ENCODE measurements around the gene NANOS3.

Gene NANOS3

DNA sequence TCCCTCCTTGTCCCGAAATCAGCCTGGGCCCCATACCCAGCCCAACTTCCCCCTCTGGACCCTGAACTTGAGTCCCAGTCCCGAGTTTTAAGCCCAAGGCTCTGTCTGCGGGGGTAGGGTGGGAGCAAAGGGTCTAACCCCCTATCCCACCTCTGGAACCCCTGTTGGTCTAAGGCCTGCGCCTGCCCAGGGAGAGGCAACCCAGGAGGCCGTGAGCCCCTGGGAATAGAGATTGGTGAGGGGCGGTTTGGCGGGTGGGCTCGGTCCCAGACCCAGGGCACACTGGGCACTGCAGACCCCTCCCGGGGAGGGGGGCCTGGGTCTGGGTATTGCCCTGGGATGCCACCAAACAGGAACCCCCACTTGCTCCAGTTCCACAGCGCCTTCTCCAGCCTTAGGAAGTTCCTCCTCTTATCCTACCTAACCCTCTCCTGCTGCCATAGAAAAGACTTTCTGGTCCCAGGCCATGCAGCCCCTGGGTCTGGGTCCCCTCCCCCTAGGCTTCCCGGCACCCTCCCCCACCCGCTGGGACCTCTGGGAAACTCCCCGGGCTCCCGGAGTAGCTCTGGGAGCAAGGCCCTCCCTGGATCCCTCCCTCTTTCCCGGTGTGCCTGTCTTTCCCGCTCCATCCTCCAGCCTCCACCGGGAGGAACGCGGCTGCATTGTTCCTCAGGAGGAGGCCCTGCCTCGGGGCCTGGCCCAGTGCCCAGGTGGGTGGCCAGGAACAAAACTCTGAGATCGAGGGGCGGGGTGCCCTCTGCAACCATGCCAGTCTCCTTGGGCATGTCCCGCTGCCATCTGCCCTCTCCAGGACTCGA lies 33.6 kb upstream of the NANOS3 start:
- peak overlapping the region; percentile 75 for H3K4me3 ChIP-seq (ENCODE audit: low read depth, low read length)
- no peak for DNase-seq (ENCODE audit: low read depth)
- TF ChIP-seq, protein P1, sequence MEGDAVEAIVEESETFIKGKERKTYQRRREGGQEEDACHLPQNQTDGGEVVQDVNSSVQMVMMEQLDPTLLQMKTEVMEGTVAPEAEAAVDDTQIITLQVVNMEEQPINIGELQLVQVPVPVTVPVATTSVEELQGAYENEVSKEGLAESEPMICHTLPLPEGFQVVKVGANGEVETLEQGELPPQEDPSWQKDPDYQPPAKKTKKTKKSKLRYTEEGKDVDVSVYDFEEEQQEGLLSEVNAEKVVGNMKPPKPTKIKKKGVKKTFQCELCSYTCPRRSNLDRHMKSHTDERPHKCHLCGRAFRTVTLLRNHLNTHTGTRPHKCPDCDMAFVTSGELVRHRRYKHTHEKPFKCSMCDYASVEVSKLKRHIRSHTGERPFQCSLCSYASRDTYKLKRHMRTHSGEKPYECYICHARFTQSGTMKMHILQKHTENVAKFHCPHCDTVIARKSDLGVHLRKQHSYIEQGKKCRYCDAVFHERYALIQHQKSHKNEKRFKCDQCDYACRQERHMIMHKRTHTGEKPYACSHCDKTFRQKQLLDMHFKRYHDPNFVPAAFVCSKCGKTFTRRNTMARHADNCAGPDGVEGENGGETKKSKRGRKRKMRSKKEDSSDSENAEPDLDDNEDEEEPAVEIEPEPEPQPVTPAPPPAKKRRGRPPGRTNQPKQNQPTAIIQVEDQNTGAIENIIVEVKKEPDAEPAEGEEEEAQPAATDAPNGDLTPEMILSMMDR (IDR thresholded peaks at IDR 0.05; ENCODE audit: low read depth, low read length, missing control alignments): no peak
- in situ Hi-C loops (cut with HindIII; ENCODE audit: low sequenced_read_pairs): no loop called here

DNA sequence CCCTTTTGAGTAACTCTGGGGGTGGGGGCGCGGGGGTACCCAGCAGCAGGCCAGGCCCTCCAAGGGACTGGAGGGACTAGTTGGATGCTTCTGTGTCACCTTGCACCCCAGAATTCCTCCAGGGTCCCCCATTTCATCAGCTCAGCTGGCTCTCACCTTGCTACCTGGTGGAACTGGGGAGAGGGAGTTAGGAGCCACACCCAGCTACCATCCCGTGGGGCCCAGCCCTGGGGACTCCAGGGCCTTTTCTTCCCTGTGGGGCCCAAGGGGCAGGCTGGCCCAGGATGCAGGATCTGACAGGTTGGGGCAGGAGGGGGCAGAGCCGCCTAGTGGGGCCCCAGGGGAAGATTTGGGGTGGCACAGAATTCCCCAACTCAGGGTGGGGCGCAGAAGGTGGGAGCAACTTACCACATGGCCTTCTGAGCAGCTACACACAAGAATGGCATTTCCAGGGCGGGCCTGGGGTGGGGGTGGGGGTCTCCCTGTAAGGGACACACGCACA lies 32.8 kb upstream of the NANOS3 start:
- H3K4me3 ChIP-seq (ENCODE audit: low read depth, low read length): no peak overlapping the region
- no peak for DNase-seq (ENCODE audit: low read depth)
- in situ Hi-C loops (cut with HindIII; ENCODE audit: low sequenced_read_pairs): no loop called here
- TF ChIP-seq, protein P1 (IDR thresholded peaks at IDR 0.05; ENCODE audit: low read depth, low read length, missing control alignments): no peak

DNA sequence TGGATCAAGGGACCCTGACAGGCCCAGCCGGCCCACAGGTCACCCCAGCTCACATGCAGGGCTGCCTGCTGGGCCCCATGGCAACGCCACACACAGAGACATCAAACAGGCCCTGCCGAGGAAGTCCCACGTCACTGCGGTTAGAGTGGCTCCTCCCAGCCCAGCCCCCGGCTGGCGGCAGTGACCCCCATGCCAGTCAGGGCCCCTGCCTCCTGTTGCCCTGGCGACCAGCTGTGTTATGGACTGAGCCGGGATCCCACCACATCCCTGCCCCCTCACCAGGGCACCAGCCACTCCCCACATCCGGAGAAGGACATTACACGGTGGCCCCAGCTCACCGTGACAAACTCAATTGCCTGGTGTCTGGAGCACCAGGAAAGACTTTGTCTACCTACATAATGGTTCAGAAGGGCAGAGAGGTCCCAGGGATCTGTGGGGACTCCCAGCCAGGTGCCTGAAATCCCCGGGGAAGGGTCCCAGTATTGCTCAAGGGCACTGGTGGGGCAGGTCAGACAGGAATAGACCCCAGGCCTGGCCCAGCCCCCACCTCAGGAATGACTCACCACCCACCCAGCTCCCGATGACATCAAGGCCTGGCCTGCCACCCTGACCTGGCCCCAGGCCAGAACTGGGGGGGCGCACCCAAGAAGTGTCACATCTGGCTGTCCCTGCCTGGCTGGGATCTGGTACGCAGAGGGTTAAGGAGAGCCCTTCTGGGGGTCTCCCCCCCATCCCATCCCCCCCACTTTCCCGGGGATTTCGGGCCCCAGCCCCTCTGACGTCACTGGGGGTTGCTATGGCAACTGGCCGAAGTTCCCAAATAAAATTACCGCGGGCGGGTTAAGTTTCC lies 30.2 kb upstream of the NANOS3 start:
- TF ChIP-seq, protein P1 (IDR thresholded peaks at IDR 0.05; ENCODE audit: low read depth, low read length, missing control alignments): no peak
- DNase-seq (ENCODE audit: low read depth): peak; percentile 80
- H3K4me3 ChIP-seq (ENCODE audit: low read depth, low read length): peak overlapping the region; percentile 37
- in situ Hi-C loops (cut with HindIII; ENCODE audit: low sequenced_read_pairs): no loop called here

DNA sequence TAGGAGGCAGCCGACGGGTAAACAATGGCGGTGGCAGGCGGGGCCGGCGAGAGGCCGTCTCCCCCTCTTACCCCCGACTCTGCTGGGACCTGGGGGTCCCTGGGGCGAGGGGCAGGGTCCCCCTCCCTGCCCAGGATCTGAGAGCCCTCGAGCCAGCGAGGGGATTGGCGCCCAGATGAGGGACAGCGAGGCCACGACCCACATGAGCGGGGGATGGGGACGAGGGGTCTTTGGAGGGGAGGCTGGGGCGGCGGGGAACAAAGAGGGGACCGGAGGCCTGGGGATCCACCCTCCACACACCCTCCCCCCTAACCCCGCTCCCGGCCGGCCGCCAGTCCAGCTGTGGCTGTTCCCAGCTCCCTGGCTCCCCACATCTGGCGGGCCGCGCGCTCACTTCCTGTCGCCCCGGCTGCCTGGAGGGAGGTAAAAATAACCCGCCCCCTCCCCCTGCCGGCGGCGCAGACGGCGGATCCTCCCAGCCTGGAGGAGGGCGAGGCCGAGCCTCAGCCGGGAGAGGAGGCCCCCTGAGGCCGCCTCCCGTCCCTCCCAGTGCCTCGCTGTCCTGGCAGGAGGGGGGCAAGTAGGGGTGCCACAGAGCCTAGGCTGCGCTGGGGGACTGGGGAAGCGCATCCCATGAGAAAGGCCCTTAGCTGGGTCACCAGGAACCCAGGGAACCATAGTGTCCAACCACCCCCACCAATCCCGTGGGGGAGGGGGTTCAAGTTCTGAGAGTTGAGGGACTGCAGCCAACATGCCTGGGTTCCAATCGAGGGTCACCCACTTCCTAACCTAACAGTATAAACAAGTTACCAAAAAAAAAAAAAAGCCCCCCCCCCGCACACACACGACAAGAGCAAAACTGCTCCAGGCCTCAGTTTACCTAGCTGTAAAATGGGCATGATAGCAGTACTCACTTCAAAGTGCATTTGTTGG lies 29.3 kb upstream of the NANOS3 start:
- DNase-seq (ENCODE audit: low read depth): peak; percentile 77
- in situ Hi-C loops (cut with HindIII; ENCODE audit: low sequenced_read_pairs): no loop called here
- TF ChIP-seq, protein P1 (IDR thresholded peaks at IDR 0.05; ENCODE audit: low read depth, low read length, missing control alignments): peak; percentile 10
- peak overlapping the region; percentile 37 for H3K4me3 ChIP-seq (ENCODE audit: low read depth, low read length)

DNA sequence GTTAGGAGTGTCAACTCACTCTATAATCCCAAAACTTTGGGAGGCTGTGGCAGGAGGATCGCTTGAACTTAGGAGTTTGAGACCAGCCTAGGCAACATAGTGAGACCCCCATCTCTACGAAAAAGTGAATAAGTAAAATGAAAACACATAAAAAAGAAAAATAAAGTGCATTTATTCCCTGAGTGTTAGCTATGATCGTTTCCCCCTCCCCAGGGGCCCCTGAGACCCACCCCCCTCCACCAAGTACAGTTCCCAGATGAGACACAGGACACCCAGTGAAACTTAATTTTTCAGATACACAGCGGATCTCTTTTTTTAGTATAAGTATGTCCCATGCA lies 28.6 kb upstream of the NANOS3 start:
- no peak overlapping the region for H3K4me3 ChIP-seq (ENCODE audit: low read depth, low read length)
- in situ Hi-C loops (cut with HindIII; ENCODE audit: low sequenced_read_pairs): no loop called here
- DNase-seq (ENCODE audit: low read depth): no peak
- TF ChIP-seq, protein P1 (IDR thresholded peaks at IDR 0.05; ENCODE audit: low read depth, low read length, missing control alignments): no peak

All from astrocyte of the cerebellum (primary cell).